ENCODE data around the gene PRKCZ. TPM values are rescaled to one million over a fixed set of nuclear protein-coding genes. Genes with fewer than 3 reads are reported as not detected.

The PRKCZ gene
- total and polyA plus RNA-seq, 12 donors, result 8.4 to 18.4 (median 14.5) TPM

DNA sequence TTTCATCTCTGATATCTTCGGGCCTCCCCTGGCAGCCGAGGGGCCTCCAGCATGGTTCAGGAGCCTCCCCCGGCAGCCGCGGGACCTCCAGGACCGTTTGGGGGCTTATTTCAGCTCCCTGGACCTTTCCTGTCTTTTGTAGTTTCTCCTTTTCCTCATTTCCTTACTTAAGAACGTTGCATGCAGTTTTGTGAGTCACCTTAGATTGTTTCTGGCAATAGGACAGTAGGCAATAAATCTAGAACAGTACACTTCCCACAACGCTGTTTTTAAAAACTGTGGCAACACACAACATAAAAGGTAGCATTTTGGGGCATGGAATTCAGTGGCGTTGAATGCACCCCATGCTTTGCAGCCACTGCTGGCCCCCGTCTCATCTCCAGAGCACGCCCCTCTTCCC lies 120.0 kb downstream of the PRKCZ start:
- H3K9me3 ChIP-seq, result no peaks in the 10 kb centered on the region
- H3K36me3 ChIP-seq, result no peaks in the 10 kb centered on the region
- no peak overlapping the region for H3K4me3 ChIP-seq
- WGBS, 2 donors, result 73 to 77% methylated on average over 11 of the region's 11 CpGs
- H3K27ac ChIP-seq, result no peak overlapping the region
- ATAC-seq (no peak), DNase-seq (no peak)
- TF ChIP-seq, protein P1, sequence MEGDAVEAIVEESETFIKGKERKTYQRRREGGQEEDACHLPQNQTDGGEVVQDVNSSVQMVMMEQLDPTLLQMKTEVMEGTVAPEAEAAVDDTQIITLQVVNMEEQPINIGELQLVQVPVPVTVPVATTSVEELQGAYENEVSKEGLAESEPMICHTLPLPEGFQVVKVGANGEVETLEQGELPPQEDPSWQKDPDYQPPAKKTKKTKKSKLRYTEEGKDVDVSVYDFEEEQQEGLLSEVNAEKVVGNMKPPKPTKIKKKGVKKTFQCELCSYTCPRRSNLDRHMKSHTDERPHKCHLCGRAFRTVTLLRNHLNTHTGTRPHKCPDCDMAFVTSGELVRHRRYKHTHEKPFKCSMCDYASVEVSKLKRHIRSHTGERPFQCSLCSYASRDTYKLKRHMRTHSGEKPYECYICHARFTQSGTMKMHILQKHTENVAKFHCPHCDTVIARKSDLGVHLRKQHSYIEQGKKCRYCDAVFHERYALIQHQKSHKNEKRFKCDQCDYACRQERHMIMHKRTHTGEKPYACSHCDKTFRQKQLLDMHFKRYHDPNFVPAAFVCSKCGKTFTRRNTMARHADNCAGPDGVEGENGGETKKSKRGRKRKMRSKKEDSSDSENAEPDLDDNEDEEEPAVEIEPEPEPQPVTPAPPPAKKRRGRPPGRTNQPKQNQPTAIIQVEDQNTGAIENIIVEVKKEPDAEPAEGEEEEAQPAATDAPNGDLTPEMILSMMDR (IDR thresholded peaks at IDR 0.05), result no peak
- H3K4me1 ChIP-seq, result peaks cover 0 to 14% (median 5%) of the 10 kb centered on the region in 9 donors
- intact Hi-C loops (cut with DNase I), result loop anchor here in 3 of 10 donors (5.0 kb wide), 2 partner anchors 38 to 78 kb away; no protein-coding TSS in a partner anchor
- no peaks in the 10 kb centered on the region for H3K27me3 ChIP-seq

DNA sequence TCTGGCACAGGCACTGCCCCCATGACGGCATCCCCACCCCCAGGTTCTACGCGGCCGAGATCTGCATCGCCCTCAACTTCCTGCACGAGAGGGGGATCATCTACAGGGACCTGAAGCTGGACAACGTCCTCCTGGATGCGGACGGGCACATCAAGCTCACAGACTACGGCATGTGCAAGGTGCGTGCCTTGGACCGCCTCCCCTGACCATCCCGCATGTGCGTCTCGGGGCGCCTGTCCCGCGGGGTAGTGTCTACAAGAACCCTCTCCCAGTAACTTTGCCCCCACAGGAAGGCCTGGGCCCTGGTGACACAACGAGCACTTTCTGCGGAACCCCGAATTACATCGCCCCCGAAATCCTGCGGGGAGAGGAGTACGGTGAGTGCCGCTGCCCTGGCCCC lies 121.8 kb downstream of the PRKCZ start:
- Histone ChIP-seq H3K27ac (no peak overlapping the region), H3K36me3 (no peaks in the 10 kb centered on the region), H3K9me3 (no peaks in the 10 kb centered on the region), H3K27me3 (no peaks in the 10 kb centered on the region), H3K4me1 (peaks cover 0 to 14% (median 5%) of the 10 kb centered on the region in 9 donors), H3K4me3 (no peak overlapping the region)
- DNase-seq, result no peak
- WGBS, 2 donors, result 93 to 94% methylated on average over 26 of the region's 26 CpGs
- intact Hi-C loops (cut with DNase I), result loop anchor here in 3 of 10 donors (5.0 kb wide), 2 partner anchors 40 to 80 kb away; no protein-coding TSS in a partner anchor
- ATAC-seq, result no peak
- TF ChIP-seq, protein P1 (IDR thresholded peaks at IDR 0.05), result no peak

DNA sequence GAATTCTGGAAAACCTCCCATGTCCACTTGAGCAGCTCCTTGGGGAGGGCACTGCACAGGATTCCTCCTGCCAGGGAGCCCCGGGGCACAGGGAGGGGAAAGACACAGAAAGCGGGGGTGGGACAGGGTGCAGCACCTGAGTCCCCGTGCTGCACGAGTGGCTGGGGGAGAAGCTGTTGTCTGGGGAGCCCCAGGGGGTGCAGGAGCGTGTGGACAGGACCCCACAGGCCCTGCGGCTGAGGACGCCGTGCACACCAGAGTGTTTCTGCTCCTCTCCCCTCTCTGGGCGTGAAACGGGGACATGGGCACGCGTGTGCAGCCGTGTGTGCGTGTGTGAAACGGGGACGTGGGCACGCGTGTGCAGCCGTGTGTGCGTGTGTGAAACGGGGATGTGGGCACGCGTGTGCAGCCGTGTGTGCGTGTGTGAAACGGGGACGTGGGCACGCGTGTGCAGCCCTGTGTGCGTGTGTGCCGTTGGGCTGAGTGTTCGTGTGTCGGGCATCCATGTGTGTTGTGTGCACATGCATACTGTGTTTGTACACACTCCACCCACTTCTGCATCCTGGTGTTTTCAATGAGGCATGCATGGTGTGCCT lies 122.4 kb downstream of the PRKCZ start:
- ATAC-seq (no peak), DNase-seq (no peak)
- Histone ChIP-seq H3K4me3 (no peak overlapping the region), H3K4me1 (peaks cover 0 to 14% (median 5%) of the 10 kb centered on the region in 9 donors), H3K27me3 (no peaks in the 10 kb centered on the region), H3K27ac (no peak overlapping the region), H3K9me3 (no peaks in the 10 kb centered on the region), H3K36me3 (no peaks in the 10 kb centered on the region)
- intact Hi-C loops (cut with DNase I), result loop anchor here in 3 of 10 donors (5.0 kb wide), 2 partner anchors 40 to 80 kb away; no protein-coding TSS in a partner anchor
- TF ChIP-seq, protein P1 (IDR thresholded peaks at IDR 0.05), result no peak
- whole genome bisulfite sequencing, 2 donors, result 92 to 97% methylated on average over 32 to 33 of the region's 33 CpGs

DNA sequence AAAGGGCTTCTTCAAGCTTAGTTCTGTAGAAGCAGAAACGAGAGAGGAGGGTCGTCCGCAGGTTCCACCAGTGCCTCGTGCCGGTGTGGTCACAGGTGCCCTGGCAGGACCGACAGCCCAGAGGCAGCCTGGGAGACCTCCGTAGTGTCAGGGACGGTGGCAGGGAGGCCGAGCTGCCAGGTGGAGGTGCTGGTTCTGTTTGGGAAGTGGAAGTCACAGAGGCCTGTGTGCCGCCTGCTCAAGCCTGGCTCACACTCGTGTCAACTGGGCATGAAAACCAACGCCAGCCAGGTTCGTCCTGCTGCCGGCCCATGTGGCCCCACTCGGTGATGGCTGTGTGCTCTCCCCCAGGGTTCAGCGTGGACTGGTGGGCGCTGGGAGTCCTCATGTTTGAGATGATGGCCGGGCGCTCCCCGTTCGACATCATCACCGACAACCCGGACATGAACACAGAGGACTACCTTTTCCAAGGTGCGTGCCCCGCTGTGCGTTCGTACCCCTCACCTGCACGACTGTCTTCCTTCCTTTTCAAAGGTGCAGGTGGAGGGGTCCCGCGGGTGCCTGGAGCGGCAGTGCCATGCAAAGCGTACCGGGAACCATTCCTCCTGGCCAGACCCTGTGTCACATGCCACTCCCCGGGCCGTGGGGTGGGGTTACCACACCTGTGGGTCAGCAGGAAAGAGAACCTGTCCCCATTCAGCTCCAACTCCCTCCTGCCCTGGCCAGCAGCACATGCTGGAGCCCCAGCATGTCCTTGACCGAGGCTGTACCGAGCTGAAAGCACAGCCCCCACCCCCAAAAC lies 123.5 kb downstream of the PRKCZ start:
- Histone ChIP-seq H3K4me1 (peaks cover 0 to 14% (median 5%) of the 10 kb centered on the region in 9 donors), H3K27me3 (no peaks in the 10 kb centered on the region), H3K27ac (no peak overlapping the region), H3K9me3 (no peaks in the 10 kb centered on the region), H3K36me3 (peaks cover 0 to 5% (median 0%) of the 10 kb centered on the region in 9 donors), H3K4me3 (peak overlapping the region in 2 of 10 donors; percentile 44 to 50)
- DNase-seq (no peak), ATAC-seq (no peak)
- TF ChIP-seq, protein P1 (IDR thresholded peaks at IDR 0.05), result no peak
- intact Hi-C loops (cut with DNase I), result loop anchor here in 5 of 10 donors (1.0 to 5.0 kb wide), 4 partner anchors 41 to 81 kb away; no protein-coding TSS in a partner anchor
- 81 to 83% methylated on average over 37 of the region's 37 CpGs for WGBS, 2 donors
